ENCODE results near the gene BRD4.

Gene BRD4

GRCh38 chr19:15257782-15258181 lies 74.6 kb downstream of the BRD4 start:
- no peak for DNase-seq
- in situ Hi-C loops (cut with HindIII; ENCODE audit: low pct_ligation_motif_present, low pct_unique_long_range_greater_than_20kb, low sequenced_read_pairs): no loop called here

GRCh38 chr19:15256708-15257331 lies 75.5 kb downstream of the BRD4 start:
- DNase-seq: no peak
- in situ Hi-C loops (cut with HindIII; ENCODE audit: low pct_ligation_motif_present, low pct_unique_long_range_greater_than_20kb, low sequenced_read_pairs): no loop called here

- no peak for DNase-seq
- in situ Hi-C loops (cut with HindIII; ENCODE audit: low pct_ligation_motif_present, low pct_unique_long_range_greater_than_20kb, low sequenced_read_pairs): no loop called here
Measured at GRCh38 chr19:15255359-15255990, 76.9 kb downstream of the BRD4 start.

- DNase-seq: no peak
- in situ Hi-C loops (cut with HindIII; ENCODE audit: low pct_ligation_motif_present, low pct_unique_long_range_greater_than_20kb, low sequenced_read_pairs): no loop called here
Measured at GRCh38 chr19:15254547-15254946, 77.8 kb downstream of the BRD4 start.

GRCh38 chr19:15253513-15253912 lies 78.8 kb downstream of the BRD4 start:
- in situ Hi-C loops (cut with HindIII; ENCODE audit: low pct_ligation_motif_present, low pct_unique_long_range_greater_than_20kb, low sequenced_read_pairs): no loop called here
- DNase-seq: no peak

GRCh38 chr19:15253061-15253460 lies 79.3 kb downstream of the BRD4 start:
- in situ Hi-C loops (cut with HindIII; ENCODE audit: low pct_ligation_motif_present, low pct_unique_long_range_greater_than_20kb, low sequenced_read_pairs): no loop called here
- DNase-seq: no peak

- in situ Hi-C loops (cut with HindIII; ENCODE audit: low pct_ligation_motif_present, low pct_unique_long_range_greater_than_20kb, low sequenced_read_pairs): no loop called here
- peak; percentile 22 for DNase-seq
Measured at GRCh38 chr19:15252398-15253018, 79.8 kb downstream of the BRD4 start.

GRCh38 chr19:15251749-15252397 lies 80.5 kb downstream of the BRD4 start:
- in situ Hi-C loops (cut with HindIII; ENCODE audit: low pct_ligation_motif_present, low pct_unique_long_range_greater_than_20kb, low sequenced_read_pairs): no loop called here
- peak; percentile 37 for DNase-seq

GRCh38 chr19:15251010-15251748 lies 81.2 kb downstream of the BRD4 start:
- in situ Hi-C loops (cut with HindIII; ENCODE audit: low pct_ligation_motif_present, low pct_unique_long_range_greater_than_20kb, low sequenced_read_pairs): no loop called here
- DNase-seq: no peak

GRCh38 chr19:15250640-15250993 lies 81.7 kb downstream of the BRD4 start:
- in situ Hi-C loops (cut with HindIII; ENCODE audit: low pct_ligation_motif_present, low pct_unique_long_range_greater_than_20kb, low sequenced_read_pairs): no loop called here

GRCh38 chr19:15249972-15250639 lies 82.2 kb downstream of the BRD4 start:
- in situ Hi-C loops (cut with HindIII; ENCODE audit: low pct_ligation_motif_present, low pct_unique_long_range_greater_than_20kb, low sequenced_read_pairs): no loop called here
- no peak for DNase-seq

More at GRCh38 chr19:15250640-15250993, 81.7 kb downstream of the BRD4 start:
- DNase-seq: no peak

GRCh38 chr19:15249528-15249874 lies 82.8 kb downstream of the BRD4 start:
- in situ Hi-C loops (cut with HindIII; ENCODE audit: low pct_ligation_motif_present, low pct_unique_long_range_greater_than_20kb, low sequenced_read_pairs): no loop called here
- no peak for DNase-seq

GRCh38 chr19:15248648-15249527 lies 83.5 kb downstream of the BRD4 start:
- in situ Hi-C loops (cut with HindIII; ENCODE audit: low pct_ligation_motif_present, low pct_unique_long_range_greater_than_20kb, low sequenced_read_pairs): no loop called here
- DNase-seq: peak; percentile 82

- in situ Hi-C loops (cut with HindIII; ENCODE audit: low pct_ligation_motif_present, low pct_unique_long_range_greater_than_20kb, low sequenced_read_pairs): no loop called here
- DNase-seq: no peak
Measured at GRCh38 chr19:15248106-15248505, 84.2 kb downstream of the BRD4 start.

- in situ Hi-C loops (cut with HindIII; ENCODE audit: low pct_ligation_motif_present, low pct_unique_long_range_greater_than_20kb, low sequenced_read_pairs): no loop called here
- no peak for DNase-seq
Measured at GRCh38 chr19:15247107-15248014, 85.0 kb downstream of the BRD4 start.

GRCh38 chr19:15246198-15246481 lies 86.2 kb downstream of the BRD4 start:
- in situ Hi-C loops (cut with HindIII; ENCODE audit: low pct_ligation_motif_present, low pct_unique_long_range_greater_than_20kb, low sequenced_read_pairs): no loop called here
- DNase-seq: no peak
